Vagina (tissue), 2 donors: Measurements from ENCODE around the gene LIPH. TPM values are rescaled to one million over a fixed set of nuclear protein-coding genes. Genes with fewer than 3 reads are reported as not detected.
"Not testable (repeated sequence)": the region's sequence is repeated elsewhere in the genome, so short reads cannot be mapped to it uniquely, and the experiment has no call there.

Experiments
- DNase-seq, 2 donors: peaks; one replicate each; pipeline ENCODE4 v3.0.0-alpha.2; 2017; ENCODE audit errors: extremely low spot score in 2 of 2
- H3K27ac ChIP-seq: fragments of 200-600 bp; sonication (generic); one replicate; pipeline ENCODE4 v1.5.1; 2019
- H3K27me3 ChIP-seq: fragments of 200-600 bp; sonication (generic); one replicate; pipeline ENCODE4 v1.5.1; 2019
- H3K36me3 ChIP-seq, 2 donors: fragments of 200-600 bp; sonication (generic); one replicate each; pipeline ENCODE4 v1.5.1; 2017 to 2019
- H3K4me1 ChIP-seq: fragments of 200-600 bp; sonication (generic); one replicate; pipeline ENCODE4 v1.5.1; 2019
- H3K4me3 ChIP-seq, 2 donors: fragments of 200-600 bp; sonication (generic); 1 replicate in 1 of 2; 2 replicates in 1 of 2; pipeline ENCODE4 v1.5.1; 2016 to 2019
- H3K9me3 ChIP-seq: fragments of 200-600 bp; sonication (generic); one replicate; pipeline ENCODE4 v1.5.1; 2019
- CTCF ChIP-seq, 3 experiments: fragments of 450-650 bp in 2 of 3; fragments of 200-600 bp in 1 of 3; sonication (generic) in 1 of 3; IDR thresholded peaks; one replicate each; pipeline ENCODE4 v1.5.1; 2017 to 2019; ENCODE audit warnings: antibody characterized with exemption in 3 of 3, mild to moderate bottlenecking in 2 of 3, moderate library complexity in 2 of 3
- POLR2A ChIP-seq, 2 donors: fragments of 450-650 bp; IDR thresholded peaks; one replicate each; pipeline ENCODE4 v1.6.1; 2017; ENCODE audit warnings: antibody characterized with exemption in 2 of 2, mild to moderate bottlenecking in 2 of 2, moderate library complexity in 2 of 2
- POLR2AphosphoS5 ChIP-seq, 2 donors: sonication (generic); formaldehyde crosslinking; IDR thresholded peaks; one replicate each; pipeline ENCODE4 v1.9.0; 2017; ENCODE audit warnings: antibody characterized with exemption in 2 of 2, mild to moderate bottlenecking in 2 of 2, low read depth in 1 of 2; ENCODE audit not compliant: insufficient read depth in 1 of 2
- intact Hi-C: fragments of 100-400 bp; cut with DNase I; formaldehyde crosslinking; loops from one replicate; pipeline ENCODE4 v1.15.1; 2023
- total RNA-seq: library from RNA; depleted of rRNA; stranded (reverse); fragments of >200 nt; gene quantifications from one replicate; pipeline ENCODE4 v1.2.3, GENCODE V29; 2016

The LIPH gene
- total RNA-seq, 1 donor from 2014 or later, result 2.7 TPM

DNA sequence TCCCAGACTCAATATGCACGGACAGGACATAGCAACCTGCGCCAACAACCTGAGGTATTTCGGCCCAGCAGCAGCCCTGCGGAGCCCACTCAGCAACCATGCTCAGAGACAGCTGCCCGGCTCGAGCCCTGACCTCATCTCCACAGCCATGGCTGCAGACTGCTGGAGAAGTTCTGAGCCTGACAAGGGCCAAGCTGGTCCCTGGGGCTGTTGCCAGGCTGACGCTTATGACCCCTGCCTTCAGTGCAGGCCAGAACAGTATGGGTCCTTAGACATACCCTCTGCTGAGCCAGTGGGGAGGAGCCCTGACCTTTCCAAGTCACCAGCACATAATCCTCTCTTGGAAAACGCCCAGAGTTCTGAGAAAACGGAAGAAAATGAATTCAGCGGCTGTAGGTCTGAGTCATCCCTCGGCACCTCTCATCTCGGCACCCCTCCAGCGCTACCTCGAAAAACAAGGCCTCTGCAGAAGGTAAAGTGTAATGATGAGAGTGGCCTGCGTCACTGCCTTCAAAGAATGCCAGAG is 79.0 kb downstream of the LIPH start:
- no peak for TF ChIP-seq POLR2AphosphoS5 (IDR thresholded peaks at IDR 0.05; ENCODE audit: insufficient read depth in 1 of 2, low read depth in 1 of 2)
- TF ChIP-seq CTCF (IDR thresholded peaks at IDR 0.05), result no peak
- no peak for TF ChIP-seq POLR2A (IDR thresholded peaks at IDR 0.05)
- H3K36me3 ChIP-seq, result peaks cover 0 to 13% of the 10 kb centered on the region in 2 donors
- no peak overlapping the region for H3K27ac ChIP-seq
- H3K9me3 ChIP-seq, result no peaks in the 10 kb centered on the region
- H3K4me3 ChIP-seq, result no peak overlapping the region
- H3K4me1 ChIP-seq, result no peaks in the 10 kb centered on the region
- DNase-seq, result no peak
- intact Hi-C loops, result no loop called here
- H3K27me3 ChIP-seq, result no peaks in the 10 kb centered on the region

- no peaks in the 10 kb centered on the region for H3K4me1 ChIP-seq
- no peaks in the 10 kb centered on the region for H3K9me3 ChIP-seq
- no peak for DNase-seq
- H3K36me3 ChIP-seq, result peaks cover 0 to 36% of the 10 kb centered on the region in 2 donors
- H3K27me3 ChIP-seq, result no peaks in the 10 kb centered on the region
- intact Hi-C loops, result no loop called here
- no peak for TF ChIP-seq POLR2AphosphoS5 (IDR thresholded peaks at IDR 0.05; ENCODE audit: insufficient read depth in 1 of 2, low read depth in 1 of 2)
- no peak overlapping the region for H3K4me3 ChIP-seq
- no peak overlapping the region for H3K27ac ChIP-seq
These were observed 82.1 kb downstream of the LIPH start for GRCh38 chr3:185470323-185470722.

DNA sequence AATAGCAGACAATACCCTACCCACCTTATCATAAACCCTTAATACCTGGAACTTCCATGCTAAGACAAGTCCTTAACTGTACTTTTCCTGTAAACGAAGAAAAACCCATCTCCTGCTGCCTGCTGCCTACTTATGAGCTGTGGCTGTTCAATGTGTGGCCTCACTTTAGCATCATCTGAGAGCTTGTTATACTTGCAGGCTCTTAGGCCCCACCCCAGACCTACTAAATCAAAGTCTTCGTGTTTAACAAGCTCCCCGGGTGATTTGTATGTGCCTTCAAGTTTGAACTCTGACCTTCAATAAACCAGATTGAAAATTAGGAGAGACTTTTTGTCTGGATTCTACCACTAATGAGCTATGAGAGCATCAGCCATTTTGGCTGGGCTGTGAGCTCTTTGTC is 82.8 kb downstream of the LIPH start:
- DNase-seq, result no peak
- no peaks in the 10 kb centered on the region for H3K27me3 ChIP-seq
- no peak for TF ChIP-seq POLR2AphosphoS5 (IDR thresholded peaks at IDR 0.05; ENCODE audit: insufficient read depth in 1 of 2, low read depth in 1 of 2)
- no peak for TF ChIP-seq CTCF (IDR thresholded peaks at IDR 0.05)
- TF ChIP-seq POLR2A (IDR thresholded peaks at IDR 0.05), result no peak

GRCh38 chr3:185466123-185466522 is 86.3 kb downstream of the LIPH start:
- peaks cover 0 to 23% of the 10 kb centered on the region in 2 donors for H3K36me3 ChIP-seq
- H3K4me3 ChIP-seq, DNase-seq, H3K4me1 ChIP-seq, H3K9me3 ChIP-seq, intact Hi-C loops, H3K27me3 ChIP-seq, H3K27ac ChIP-seq: not testable (repeated sequence)

More for the DNA sequence above, 82.8 kb downstream of the LIPH start:
- H3K36me3 ChIP-seq, result peaks cover 0 to 36% of the 10 kb centered on the region in 2 donors
- intact Hi-C loops, result no loop called here
- no peak overlapping the region for H3K27ac ChIP-seq
- H3K4me1 ChIP-seq, result no peaks in the 10 kb centered on the region
- no peak overlapping the region for H3K4me3 ChIP-seq
- no peaks in the 10 kb centered on the region for H3K9me3 ChIP-seq

DNA sequence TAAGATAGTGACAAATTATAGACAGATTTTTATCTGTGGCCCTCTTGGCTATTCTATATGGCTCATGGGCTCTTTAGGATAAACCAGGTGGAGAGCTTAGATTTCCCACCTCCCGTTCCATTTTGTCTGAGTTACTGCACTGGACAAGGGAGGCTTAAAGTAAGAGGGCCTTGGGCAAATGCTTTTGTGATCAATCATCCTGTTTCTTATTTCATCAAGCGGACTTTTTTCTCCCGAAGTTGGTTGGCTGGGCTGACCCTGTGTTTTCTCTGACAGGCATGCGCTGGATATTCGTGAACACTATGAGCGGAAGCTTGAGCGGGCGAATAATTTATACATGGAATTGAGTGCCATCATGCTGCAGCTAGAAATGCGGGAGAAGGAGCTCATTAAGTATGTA is 86.9 kb downstream of the LIPH start:
- intact Hi-C loops, result no loop called here
- no peaks in the 10 kb centered on the region for H3K27me3 ChIP-seq
- no peaks in the 10 kb centered on the region for H3K4me1 ChIP-seq
- no peak for DNase-seq
- no peaks in the 10 kb centered on the region for H3K9me3 ChIP-seq
- no peak overlapping the region for H3K27ac ChIP-seq
- peaks cover 0 to 23% of the 10 kb centered on the region in 2 donors for H3K36me3 ChIP-seq
- no peak overlapping the region for H3K4me3 ChIP-seq
- TF ChIP-seq POLR2AphosphoS5 (IDR thresholded peaks at IDR 0.05; ENCODE audit: insufficient read depth in 1 of 2, low read depth in 1 of 2), result no peak
- no peak for TF ChIP-seq POLR2A (IDR thresholded peaks at IDR 0.05)
- TF ChIP-seq CTCF (IDR thresholded peaks at IDR 0.05), result no peak

DNA sequence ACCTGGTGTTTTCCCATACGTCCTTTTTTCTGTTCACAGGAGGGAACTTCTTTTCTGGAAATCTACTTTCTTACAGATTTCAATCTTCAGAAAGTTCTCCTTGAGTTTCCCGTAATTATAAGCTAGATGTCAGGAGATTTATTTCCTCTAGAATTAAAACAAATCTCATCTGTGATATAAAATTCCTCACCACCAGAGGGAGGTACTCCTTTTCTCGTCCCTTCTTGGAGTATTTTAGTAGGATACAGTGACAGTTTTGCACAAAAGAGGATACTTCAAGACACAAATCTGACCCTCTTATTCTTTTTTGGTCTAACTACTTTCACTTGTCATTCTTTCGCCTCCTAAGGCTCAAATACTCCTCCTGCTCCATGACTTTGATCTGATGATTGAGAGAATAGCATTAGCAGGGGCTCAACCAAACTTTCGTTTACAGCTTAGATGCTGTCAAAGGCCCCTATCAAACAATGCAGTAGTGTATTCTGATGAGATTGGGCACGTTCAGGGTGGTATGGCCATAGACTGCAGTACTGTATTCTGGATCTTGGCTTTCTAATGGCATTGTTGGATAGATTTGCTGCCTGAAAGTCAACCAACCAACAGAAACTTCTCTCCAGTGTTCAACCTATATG is 91.6 kb downstream of the LIPH start:
- TF ChIP-seq CTCF (IDR thresholded peaks at IDR 0.05) (no peak), POLR2AphosphoS5 (IDR thresholded peaks at IDR 0.05; ENCODE audit: insufficient read depth in 1 of 2, low read depth in 1 of 2) (no peak), POLR2A (IDR thresholded peaks at IDR 0.05) (no peak)
- H3K27ac ChIP-seq, result no peak overlapping the region
- no peak overlapping the region for H3K4me3 ChIP-seq
- H3K9me3 ChIP-seq, result no peaks in the 10 kb centered on the region
- H3K27me3 ChIP-seq, result no peaks in the 10 kb centered on the region
- peaks cover 0 to 2% of the 10 kb centered on the region in 2 donors for H3K36me3 ChIP-seq
- H3K4me1 ChIP-seq, result no peaks in the 10 kb centered on the region
- intact Hi-C loops, result no loop called here
- DNase-seq, result no peak
